ENCODE data around the gene C2CD2. TPM values are rescaled to one million over a fixed set of nuclear protein-coding genes. Genes with fewer than 3 reads are reported as not detected.

The C2CD2 gene
- total RNA-seq, 2 donors from 2014 or later, result 13.3 to 16.1 TPM

DNA sequence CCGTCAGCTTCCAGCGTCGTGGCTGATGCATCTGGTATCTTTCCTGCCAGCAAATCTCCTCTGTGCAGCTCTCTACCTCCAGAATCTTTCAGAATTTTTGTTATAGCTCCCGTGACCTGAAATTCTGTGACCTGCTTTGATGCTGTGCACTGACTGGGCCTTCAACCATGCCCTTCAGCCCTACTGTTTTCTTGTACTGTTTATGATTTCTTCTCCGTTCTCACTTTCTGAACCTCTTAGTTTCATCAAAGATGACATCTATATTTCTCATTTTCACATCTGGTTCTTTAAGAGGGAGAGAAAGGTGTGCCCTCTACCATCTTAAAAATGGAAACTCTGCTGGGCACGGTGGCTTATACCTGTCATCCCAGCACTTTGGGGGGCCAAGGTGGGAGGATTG is 80.4 kb downstream of the C2CD2 start:
- Histone ChIP-seq H3K36me3 (no peaks in the 10 kb centered on the region), H3K27me3 (no peaks in the 10 kb centered on the region), H3K9me3 (no peaks in the 10 kb centered on the region), H3K27ac (no peak overlapping the region), H3K4me1 (no peaks in the 10 kb centered on the region), H3K4me3 (no peak overlapping the region), H3K9ac (ENCODE audit: low read depth in 2 of 2, low read length in 2 of 2) (no peak overlapping the region)
- no peak for DNase-seq
- TF ChIP-seq, protein P1, sequence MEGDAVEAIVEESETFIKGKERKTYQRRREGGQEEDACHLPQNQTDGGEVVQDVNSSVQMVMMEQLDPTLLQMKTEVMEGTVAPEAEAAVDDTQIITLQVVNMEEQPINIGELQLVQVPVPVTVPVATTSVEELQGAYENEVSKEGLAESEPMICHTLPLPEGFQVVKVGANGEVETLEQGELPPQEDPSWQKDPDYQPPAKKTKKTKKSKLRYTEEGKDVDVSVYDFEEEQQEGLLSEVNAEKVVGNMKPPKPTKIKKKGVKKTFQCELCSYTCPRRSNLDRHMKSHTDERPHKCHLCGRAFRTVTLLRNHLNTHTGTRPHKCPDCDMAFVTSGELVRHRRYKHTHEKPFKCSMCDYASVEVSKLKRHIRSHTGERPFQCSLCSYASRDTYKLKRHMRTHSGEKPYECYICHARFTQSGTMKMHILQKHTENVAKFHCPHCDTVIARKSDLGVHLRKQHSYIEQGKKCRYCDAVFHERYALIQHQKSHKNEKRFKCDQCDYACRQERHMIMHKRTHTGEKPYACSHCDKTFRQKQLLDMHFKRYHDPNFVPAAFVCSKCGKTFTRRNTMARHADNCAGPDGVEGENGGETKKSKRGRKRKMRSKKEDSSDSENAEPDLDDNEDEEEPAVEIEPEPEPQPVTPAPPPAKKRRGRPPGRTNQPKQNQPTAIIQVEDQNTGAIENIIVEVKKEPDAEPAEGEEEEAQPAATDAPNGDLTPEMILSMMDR (IDR thresholded peaks at IDR 0.05), result no peak
- intact Hi-C loops (cut with DNase I), result no loop called here

DNA sequence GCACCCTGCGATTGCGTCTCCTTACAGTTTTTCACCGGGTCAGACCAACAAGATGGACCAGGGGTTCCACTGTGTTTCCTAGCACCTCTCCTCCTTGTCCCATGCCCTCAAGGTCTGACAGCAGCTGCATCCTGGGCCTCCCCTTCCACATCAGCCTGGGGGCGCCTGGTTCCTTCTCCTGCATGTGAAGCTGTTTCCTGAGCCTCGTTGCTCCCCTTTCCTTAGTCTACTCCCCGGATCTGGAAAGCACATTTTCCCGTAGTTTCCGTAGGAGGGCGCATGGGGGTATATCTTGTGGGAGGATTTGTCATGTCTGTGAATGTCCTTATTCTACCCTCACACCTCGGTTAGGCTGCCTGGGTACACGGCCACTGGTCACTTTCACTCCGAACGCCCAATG is 80.8 kb downstream of the C2CD2 start:
- intact Hi-C loops (cut with DNase I), result no loop called here

DNA sequence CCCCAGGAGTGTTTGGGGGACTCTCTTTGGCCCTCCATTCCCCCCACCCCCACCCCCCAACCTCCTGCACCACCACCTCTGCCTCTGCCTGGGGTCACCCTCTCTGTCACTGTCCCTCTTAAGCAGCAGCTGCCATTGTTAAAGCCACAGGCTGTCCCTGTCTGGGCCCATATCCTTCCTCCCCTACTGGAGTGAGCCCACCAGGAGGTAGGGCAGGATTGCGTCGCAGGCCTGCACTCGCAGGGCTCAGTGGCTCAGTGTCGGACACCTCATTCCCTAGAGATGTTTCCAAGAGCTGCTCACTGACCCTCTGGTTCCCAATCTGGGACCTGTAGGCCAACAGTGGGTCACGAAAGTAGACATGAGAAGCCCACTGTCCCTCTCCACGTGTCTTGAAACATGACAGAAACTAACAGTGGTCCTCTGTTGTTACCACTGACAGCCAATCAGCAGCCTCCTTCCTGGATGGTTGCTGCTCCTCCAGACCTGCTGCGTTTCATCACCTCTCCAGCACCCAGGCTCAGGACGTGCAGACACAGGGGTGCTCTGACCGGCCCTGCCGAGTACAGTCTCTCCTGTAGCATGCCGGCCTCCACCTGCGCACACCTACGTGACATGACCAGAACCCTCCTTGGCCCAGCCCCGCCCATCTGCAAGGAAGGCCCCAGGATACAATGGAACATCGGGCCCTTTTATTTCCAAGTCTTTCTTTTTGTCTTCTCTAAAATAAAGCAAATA is 82.4 kb downstream of the C2CD2 start:
- no peak for DNase-seq
- intact Hi-C loops (cut with DNase I), result no loop called here
- TF ChIP-seq, protein P1 (IDR thresholded peaks at IDR 0.05), result no peak
- H3K4me3 ChIP-seq, result no peak overlapping the region
- no peak overlapping the region for H3K9ac ChIP-seq (ENCODE audit: low read depth in 2 of 2, low read length in 2 of 2)
- no peaks in the 10 kb centered on the region for H3K36me3 ChIP-seq
- no peaks in the 10 kb centered on the region for H3K4me1 ChIP-seq
- no peak overlapping the region for H3K27ac ChIP-seq
- H3K27me3 ChIP-seq, result no peaks in the 10 kb centered on the region
- H3K9me3 ChIP-seq, result no peaks in the 10 kb centered on the region

More for the DNA sequence above, 80.8 kb downstream of the C2CD2 start:
- H3K36me3 ChIP-seq, result no peaks in the 10 kb centered on the region
- no peaks in the 10 kb centered on the region for H3K9me3 ChIP-seq
- H3K27me3 ChIP-seq, result no peaks in the 10 kb centered on the region
- no peak overlapping the region for H3K27ac ChIP-seq
- no peaks in the 10 kb centered on the region for H3K4me1 ChIP-seq
- no peak overlapping the region for H3K4me3 ChIP-seq
- DNase-seq, result no peak
- no peak overlapping the region for H3K9ac ChIP-seq (ENCODE audit: low read depth in 2 of 2, low read length in 2 of 2)
- TF ChIP-seq, protein P1 (IDR thresholded peaks at IDR 0.05), result no peak

DNA sequence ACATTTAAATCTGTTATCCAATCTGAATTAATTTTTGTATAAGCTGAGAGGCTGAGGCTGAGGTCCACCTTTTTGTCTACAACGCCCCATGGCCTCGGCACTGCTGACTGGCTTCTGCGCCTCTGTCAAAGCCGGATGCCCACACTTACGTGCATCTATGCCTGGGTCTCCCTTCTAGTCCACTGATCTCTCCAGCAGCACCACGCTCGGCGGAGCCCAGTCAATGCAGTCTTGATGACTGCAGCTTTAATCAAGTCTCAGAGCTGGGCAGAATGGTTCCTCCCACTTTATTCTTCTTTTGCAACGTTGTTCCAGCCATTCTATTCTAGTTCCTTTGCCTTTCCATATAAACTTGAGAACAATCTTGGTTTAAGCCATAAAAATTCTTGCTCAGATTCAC is 84.0 kb downstream of the C2CD2 start:
- no peak overlapping the region for H3K9ac ChIP-seq (ENCODE audit: low read depth in 2 of 2, low read length in 2 of 2)
- no peak for DNase-seq
- H3K4me3 ChIP-seq, result no peak overlapping the region
- H3K27me3 ChIP-seq, result no peaks in the 10 kb centered on the region
- H3K27ac ChIP-seq, result no peak overlapping the region
- no peaks in the 10 kb centered on the region for H3K4me1 ChIP-seq
- TF ChIP-seq, protein P1 (IDR thresholded peaks at IDR 0.05), result no peak
- intact Hi-C loops (cut with DNase I), result no loop called here
- H3K9me3 ChIP-seq, result no peaks in the 10 kb centered on the region
- H3K36me3 ChIP-seq, result no peaks in the 10 kb centered on the region

DNA sequence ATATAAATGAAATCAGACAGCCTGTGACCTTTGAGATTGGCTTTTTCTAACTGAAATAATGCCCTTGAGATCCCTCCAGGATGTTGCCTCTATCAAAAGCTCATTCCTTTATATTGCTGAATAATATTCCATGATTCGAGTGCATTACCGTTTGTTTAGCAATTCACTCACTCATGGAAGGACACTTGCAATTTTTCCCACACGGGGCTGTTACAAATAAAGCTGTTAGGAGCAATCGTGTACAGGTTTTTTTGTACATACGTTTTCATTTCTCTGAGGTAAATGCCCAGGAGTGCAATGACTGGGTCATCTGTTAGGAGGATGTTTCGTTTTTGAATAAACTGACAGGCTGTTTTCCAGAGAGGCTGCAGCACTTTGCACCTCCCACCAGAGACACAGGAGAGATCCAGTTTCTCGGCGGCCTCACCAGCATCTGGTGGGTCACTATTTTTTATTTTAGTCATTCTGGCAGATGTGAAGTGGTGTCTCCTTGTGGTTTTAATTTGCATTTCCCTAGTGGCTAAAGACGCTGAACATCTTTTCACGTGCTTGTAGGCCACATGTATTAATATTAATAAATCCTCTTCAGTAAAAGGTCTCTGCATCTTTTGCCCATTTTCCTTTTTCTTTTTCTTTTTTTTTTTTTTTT is 85.6 kb downstream of the C2CD2 start:
- no peak overlapping the region for H3K9ac ChIP-seq (ENCODE audit: low read depth in 2 of 2, low read length in 2 of 2)
- no peaks in the 10 kb centered on the region for H3K27me3 ChIP-seq
- no peak overlapping the region for H3K27ac ChIP-seq
- no peak overlapping the region for H3K4me3 ChIP-seq
- no peak for DNase-seq
- intact Hi-C loops (cut with DNase I), result no loop called here
- no peaks in the 10 kb centered on the region for H3K4me1 ChIP-seq
- H3K36me3 ChIP-seq, result no peaks in the 10 kb centered on the region
- no peaks in the 10 kb centered on the region for H3K9me3 ChIP-seq
- TF ChIP-seq, protein P1 (IDR thresholded peaks at IDR 0.05), result no peak

Data from colonic mucosa (tissue), 4 donors.